BJ (cell line): ENCODE measurements around the gene DPPA2. TPM values are rescaled to one million over a fixed set of nuclear protein-coding genes. Genes with fewer than 3 reads are reported as not detected.
"Not testable (repeated sequence)": the region's sequence is repeated elsewhere in the genome, so short reads cannot be mapped to it uniquely, and the experiment has no call there.

Source experiments
- CTCF ChIA-PET: fragments of 350-600 bp; formaldehyde crosslinking; extraction: SDS; loops from one replicate; lab custom pipeline; 2021; ENCODE audit warnings: antibody characterized with exemption, inconsistent platforms; lab: Yijun Ruan, JAX
- POLR2A ChIA-PET: fragments of 300-600 bp; sonication (Branson Sonifier 250); formaldehyde crosslinking; extraction: SDS; loops from one replicate; lab custom pipeline; 2021; ENCODE audit warnings: antibody characterized with exemption; lab: Charles Lee
- DNase-seq: peaks from one replicate; pipeline ENCODE4 v3.0.0-alpha.2; 2011; ENCODE audit warnings: low read depth
- H3K27me3 ChIP-seq: 2 replicates; pipeline ENCODE4 v1.6.0; 2011; ENCODE audit warnings: low read length; ENCODE audit not compliant: control insufficient read depth, insufficient read depth
- H3K36me3 ChIP-seq: 2 replicates; pipeline ENCODE4 v1.5.1; 2011; ENCODE audit warnings: low read length; ENCODE audit not compliant: control insufficient read depth, insufficient read depth
- H3K4me3 ChIP-seq: 2 replicates; pipeline ENCODE4 v1.5.1; 2011; ENCODE audit warnings: low read depth, mild to moderate bottlenecking, control low read depth, low read length
- CTCF ChIP-seq: IDR thresholded peaks from 2 replicates; pipeline ENCODE4 v1.5.1; 2011; ENCODE audit warnings: low read depth, mild to moderate bottlenecking, control low read depth, inconsistent platforms, low read length, moderate library complexity; ENCODE audit not compliant: insufficient read depth
- polyA minus RNA-seq: library from RNA; depleted of rRNA, polyadenylated mRNA; stranded (reverse); fragments of >200 nt; gene quantifications from 2 replicates; pipeline ENCODE4 v1.2.3, GENCODE V29; 2011; rRNA and poly(A)+ RNA removed
- polyA plus RNA-seq: library from polyadenylated mRNA; depleted of rRNA; stranded (reverse); fragments of >200 nt; gene quantifications from 2 replicates; pipeline ENCODE4 v1.2.3, GENCODE V29; 2011; rRNA removed

DPPA2 gene
- polyA plus RNA-seq (not detected in 2 replicates), polyA minus RNA-seq (not detected in 2 replicates)

- ChIA-PET POLR2A (no interaction called here), CTCF (no interaction called here)
- no peak for TF ChIP-seq CTCF
- DNase-seq: no peak
- H3K27me3 ChIP-seq: no peaks in the 10 kb centered on the region
- no peaks in the 10 kb centered on the region for H3K36me3 ChIP-seq
- no peak within 1 kb of the TSS for H3K4me3 ChIP-seq
Observed at GRCh38 chr3:109316162-109316730, at the start of gene DPPA2. Gene DPPA2 (minus strand): TSS chr3:109316517. CDS start chr3:109314542, 1,975 bp downstream.

- Histone ChIP-seq H3K27me3 (no peaks in the 10 kb centered on the region), H3K36me3 (no peaks in the 10 kb centered on the region), H3K4me3 (no peak overlapping the region)
- TF ChIP-seq CTCF: no peak
- CTCF ChIA-PET: interaction anchor here (0.6 kb wide), 1 partner anchor 521 kb away, joined by 3 read pairs; no protein-coding TSS in a partner anchor
- no peak for DNase-seq
- POLR2A ChIA-PET: no interaction called here
Observed at GRCh38 chr3:109364088-109364487, 47.8 kb upstream of the DPPA2 start.

GRCh38 chr3:109363634-109364033 is 47.3 kb upstream of the DPPA2 start:
- Histone ChIP-seq H3K27me3 (no peaks in the 10 kb centered on the region), H3K4me3 (no peak overlapping the region), H3K36me3 (no peaks in the 10 kb centered on the region)
- no peak for DNase-seq
- CTCF ChIA-PET: interaction anchor here (0.6 kb wide), 1 partner anchor 521 kb away, joined by 3 read pairs; no protein-coding TSS in a partner anchor
- TF ChIP-seq CTCF: no peak
- POLR2A ChIA-PET: no interaction called here

- no peaks in the 10 kb centered on the region for H3K27me3 ChIP-seq
- H3K4me3 ChIP-seq: no peak overlapping the region
- no peak for TF ChIP-seq CTCF
- ChIA-PET POLR2A (no interaction called here), CTCF (no interaction called here)
- H3K36me3 ChIP-seq: no peaks in the 10 kb centered on the region
- no peak for DNase-seq
Observed at GRCh38 chr3:109362823-109363222, 46.5 kb upstream of the DPPA2 start.

- H3K36me3 ChIP-seq, DNase-seq, H3K4me3 ChIP-seq, H3K27me3 ChIP-seq, POLR2A ChIA-PET, CTCF ChIA-PET: not testable (repeated sequence)
Observed at GRCh38 chr3:109358809-109359208, 42.5 kb upstream of the DPPA2 start.
